Fibroblast of villous mesenchyme (primary cell): Measurements from ENCODE around the gene XYLT1. TPM values are rescaled to one million over a fixed set of nuclear protein-coding genes. Genes with fewer than 3 reads are reported as not detected.

ENCODE experiments used
- DNase-seq: peaks from one replicate; pipeline ENCODE4 v3.0.0-alpha.2; 2010; ENCODE audit warnings: low read depth
- H3K4me3 ChIP-seq: 2 replicates; pipeline ENCODE4 v1.5.1; 2011; ENCODE audit warnings: low read depth, mild to moderate bottlenecking, low read length
- total RNA-seq: library from RNA; depleted of rRNA; stranded (reverse); fragments of >200 nt; gene quantifications from 2 replicates; pipeline ENCODE4 v1.2.3, GENCODE V29; 2012
- TF ChIP-seq, protein P1 (sequence below): IDR thresholded peaks from 2 replicates; pipeline ENCODE4 v1.5.1; 2012; ENCODE audit warnings: low read depth, mild to moderate bottlenecking, low read length; ENCODE audit not compliant: insufficient read depth

Gene XYLT1
- total RNA-seq, 1 donor, result 2.6 TPM

DNA sequence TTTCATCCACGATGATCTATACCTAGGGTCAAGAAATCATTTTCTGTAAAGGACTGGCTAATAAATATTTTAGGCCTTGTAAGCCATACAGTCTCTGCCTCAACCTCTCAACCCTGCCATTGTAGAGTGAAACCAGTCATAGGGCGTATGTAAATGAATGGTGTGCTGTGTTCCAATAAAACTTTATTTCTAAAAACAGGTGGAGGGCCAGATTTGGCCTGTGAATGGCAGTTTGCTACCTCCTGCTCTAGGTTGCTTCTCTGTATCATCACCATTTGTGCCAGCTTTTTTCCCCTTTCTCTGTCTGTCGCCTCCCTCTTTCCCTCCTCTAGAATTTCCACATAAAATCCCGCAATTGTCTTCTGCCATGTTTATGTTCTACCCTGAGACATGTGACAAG is 181.7 kb downstream of the XYLT1 start:
- DNase-seq, result no peak
- H3K4me3 ChIP-seq, result no peak overlapping the region
- TF ChIP-seq, protein P1, sequence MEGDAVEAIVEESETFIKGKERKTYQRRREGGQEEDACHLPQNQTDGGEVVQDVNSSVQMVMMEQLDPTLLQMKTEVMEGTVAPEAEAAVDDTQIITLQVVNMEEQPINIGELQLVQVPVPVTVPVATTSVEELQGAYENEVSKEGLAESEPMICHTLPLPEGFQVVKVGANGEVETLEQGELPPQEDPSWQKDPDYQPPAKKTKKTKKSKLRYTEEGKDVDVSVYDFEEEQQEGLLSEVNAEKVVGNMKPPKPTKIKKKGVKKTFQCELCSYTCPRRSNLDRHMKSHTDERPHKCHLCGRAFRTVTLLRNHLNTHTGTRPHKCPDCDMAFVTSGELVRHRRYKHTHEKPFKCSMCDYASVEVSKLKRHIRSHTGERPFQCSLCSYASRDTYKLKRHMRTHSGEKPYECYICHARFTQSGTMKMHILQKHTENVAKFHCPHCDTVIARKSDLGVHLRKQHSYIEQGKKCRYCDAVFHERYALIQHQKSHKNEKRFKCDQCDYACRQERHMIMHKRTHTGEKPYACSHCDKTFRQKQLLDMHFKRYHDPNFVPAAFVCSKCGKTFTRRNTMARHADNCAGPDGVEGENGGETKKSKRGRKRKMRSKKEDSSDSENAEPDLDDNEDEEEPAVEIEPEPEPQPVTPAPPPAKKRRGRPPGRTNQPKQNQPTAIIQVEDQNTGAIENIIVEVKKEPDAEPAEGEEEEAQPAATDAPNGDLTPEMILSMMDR, result no peak

DNA sequence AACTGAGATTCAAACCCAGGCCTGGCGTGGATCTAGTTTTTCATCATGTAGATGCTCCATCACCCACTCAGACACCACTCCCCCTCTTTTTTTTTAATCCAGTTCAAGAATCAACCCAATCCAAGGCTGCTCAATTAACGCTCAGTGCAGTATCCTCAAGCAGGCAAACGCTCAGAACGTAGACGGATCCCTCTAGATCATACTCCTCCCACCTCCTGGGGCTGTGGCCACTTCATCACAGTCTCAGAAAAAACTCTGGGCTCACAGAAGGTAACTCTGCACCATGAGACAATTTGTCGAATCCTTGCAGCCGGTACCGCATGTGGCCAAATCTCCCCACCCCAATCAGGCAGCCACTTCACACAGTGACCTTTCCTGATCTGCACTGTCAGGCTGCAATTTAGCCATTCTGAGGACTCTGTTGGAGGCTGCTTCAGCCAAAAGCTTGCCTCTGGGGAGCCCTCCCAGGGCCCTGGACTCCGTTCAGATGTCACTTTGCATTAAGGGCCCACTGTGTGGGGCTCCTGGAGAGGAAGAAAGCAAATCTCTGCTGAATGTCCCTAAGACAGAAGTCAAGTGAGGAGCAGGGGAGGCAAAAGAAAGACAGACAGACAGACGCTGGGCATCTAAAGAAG is 183.5 kb downstream of the XYLT1 start:
- TF ChIP-seq, protein P1, result no peak
- DNase-seq, result no peak
- no peak overlapping the region for H3K4me3 ChIP-seq

DNA sequence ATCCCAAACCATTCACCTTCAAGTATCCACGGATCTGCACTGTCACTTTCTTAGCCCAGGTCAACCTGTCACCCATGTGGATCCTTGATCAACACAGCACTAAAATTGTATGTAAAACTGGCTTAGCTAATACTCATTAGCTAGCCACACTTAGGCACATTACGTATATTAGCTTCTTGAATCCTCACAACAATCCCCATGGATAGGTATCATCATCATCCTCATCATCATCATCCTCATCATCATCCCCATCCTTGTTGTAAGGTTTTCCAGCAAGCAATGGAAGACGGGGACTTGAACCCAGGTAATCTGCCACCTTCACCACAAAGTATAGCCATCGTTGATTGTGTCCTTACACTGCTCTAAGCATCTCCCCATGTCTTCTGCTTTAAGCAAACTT is 184.3 kb downstream of the XYLT1 start:
- no peak for DNase-seq
- H3K4me3 ChIP-seq, result no peak overlapping the region
- TF ChIP-seq, protein P1, result no peak

DNA sequence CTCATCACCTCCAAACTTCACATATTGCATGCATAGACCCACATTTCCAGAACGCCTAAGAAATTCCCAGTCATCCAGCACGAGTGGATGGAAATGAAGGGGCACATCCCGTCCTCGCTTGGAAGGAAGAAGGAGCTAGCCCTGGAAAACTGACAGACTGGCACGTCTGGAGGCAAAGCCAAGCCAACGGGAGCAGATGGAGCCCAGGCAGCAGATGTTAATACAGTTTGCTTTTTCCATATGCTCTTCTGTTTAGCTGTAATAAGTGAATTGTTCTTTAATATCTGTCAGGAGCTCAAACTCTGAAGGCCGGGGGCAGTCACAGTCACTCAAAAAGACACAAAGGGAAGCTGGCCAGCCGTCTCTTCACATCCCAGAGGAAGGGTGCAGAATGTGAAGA is 187.7 kb downstream of the XYLT1 start:
- TF ChIP-seq, protein P1, result no peak
- no peak for DNase-seq
- H3K4me3 ChIP-seq, result no peak overlapping the region

DNA sequence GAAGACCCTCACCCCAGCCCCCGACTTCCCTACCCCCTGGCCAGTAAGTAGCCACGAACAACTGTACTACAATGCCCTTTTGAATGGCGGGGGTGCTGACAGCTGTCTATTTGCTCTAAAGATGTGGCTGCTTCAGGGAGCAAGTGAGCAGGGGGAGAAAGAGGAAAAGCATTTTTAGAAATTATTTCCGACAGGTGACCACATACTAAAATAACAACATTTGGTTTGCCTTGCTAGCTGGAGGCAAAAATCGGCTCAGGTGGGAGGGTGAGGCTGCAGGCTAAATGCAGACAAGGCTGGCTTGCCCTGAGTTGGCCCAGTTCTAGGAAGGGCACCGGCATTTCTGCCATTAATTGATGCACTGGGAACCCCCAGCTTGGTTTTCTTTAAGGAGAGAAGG is 188.5 kb downstream of the XYLT1 start:
- no peak for DNase-seq
- no peak overlapping the region for H3K4me3 ChIP-seq
- TF ChIP-seq, protein P1, result no peak

DNA sequence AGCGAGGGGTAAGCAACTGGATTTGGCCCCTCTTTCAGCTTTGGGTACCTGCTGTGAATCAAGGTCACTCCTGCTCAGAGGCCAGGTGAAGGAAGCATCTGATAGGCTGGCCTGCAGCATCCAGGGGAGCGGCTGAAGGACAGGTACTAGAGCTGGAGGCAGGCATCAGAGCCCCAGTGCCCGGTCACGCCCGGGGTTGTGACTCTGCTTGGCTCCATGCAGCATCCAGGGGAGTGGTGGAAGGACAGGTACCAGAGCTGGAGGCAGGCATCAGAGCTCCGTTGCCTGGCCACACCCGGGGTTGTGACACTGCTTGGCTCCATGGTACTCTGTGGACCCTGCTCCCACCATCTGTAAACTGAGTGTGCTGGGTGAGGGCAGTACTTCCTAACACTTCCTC is 189.7 kb downstream of the XYLT1 start:
- no peak for DNase-seq
- H3K4me3 ChIP-seq, result no peak overlapping the region
- TF ChIP-seq, protein P1, result no peak

DNA sequence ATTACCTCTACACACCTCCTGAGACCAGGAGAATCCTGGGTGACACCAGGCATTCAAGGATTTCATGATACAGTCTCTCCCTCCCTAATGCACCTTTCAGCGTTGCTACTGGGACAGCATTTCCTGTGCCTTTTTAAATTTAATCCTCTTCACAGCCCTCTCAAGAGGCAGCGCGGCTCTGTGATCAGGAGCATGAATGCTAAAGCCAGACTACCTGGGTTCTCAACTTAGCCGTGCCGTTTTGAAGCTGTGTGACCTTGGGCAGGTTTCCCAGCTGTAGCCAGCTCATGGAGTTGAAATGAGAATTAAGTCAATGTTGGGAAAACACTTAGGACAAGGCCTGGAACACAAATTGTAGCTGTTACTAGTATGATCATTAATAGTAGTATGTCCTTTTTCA is 191.8 kb downstream of the XYLT1 start:
- TF ChIP-seq, protein P1, result no peak
- no peak for DNase-seq
- H3K4me3 ChIP-seq, result no peak overlapping the region
